ENCODE data around the gene MSMB.
"Not testable (repeated sequence)": the region's sequence is repeated elsewhere in the genome, so short reads cannot be mapped to it uniquely, and the experiment has no call there.

MSMB gene

GRCh38 chr10:46046261-46046660 is at the start of gene MSMB:
MSMB (minus strand) TSS chr10:46046269; CDS start chr10:46046237, 32 bp downstream.
- DNase-seq, result no peak

DNA sequence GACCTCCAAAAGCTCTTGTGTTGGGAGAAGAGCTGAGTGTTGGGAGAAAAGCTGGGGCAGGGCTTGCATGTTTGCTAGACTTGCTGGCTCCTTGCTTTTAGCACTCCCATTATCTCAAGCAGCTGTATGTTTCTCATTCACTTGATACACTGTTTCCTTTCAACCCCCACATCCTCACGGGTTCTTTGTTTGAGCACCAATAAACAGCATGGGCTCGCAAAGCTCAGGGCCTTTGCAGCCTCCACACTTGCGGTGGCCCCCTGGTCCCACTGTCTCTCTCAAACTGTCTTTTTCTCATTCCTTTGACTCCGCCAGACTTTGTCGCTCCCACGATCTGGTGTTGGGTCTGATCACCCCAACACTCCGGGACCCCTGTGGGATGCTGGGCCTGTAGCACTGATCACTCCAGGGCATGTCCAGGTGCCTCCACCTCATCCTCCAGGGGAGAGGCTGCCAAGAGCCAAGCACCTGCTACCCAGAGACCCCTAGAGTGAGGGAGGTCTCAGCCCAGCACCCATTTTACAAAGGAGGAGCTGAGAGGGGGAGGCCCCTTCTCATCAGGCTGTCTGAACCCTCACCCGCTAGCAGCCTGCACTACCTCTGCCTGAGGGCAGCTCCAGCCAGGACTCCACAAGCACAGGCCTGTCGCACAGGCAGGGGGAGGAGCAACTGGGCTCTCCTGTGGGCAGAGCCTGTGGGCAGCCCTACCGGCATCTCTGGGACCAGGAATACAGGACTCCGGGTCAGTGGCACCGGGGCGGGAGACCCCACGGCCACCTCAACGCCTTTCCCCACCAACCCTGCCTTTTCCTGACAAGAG is 49.1 kb upstream of the MSMB start:
- no peak for DNase-seq

DNA sequence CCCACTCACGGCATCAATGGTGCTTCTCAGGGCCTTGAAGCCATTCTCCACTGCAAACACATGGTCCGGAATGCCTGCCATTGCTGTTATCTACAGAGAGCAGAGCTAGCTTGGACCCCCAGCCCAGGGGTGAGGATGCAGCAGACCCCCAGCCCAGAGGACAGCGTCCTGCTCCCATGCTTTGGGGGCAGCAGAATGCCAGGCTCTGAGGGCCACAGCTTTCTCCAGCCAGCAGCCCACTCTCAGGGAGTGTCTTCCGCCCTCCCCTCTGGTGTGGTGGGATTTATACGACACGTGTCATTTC is 48.1 kb upstream of the MSMB start:
- DNase-seq, result no peak

DNA sequence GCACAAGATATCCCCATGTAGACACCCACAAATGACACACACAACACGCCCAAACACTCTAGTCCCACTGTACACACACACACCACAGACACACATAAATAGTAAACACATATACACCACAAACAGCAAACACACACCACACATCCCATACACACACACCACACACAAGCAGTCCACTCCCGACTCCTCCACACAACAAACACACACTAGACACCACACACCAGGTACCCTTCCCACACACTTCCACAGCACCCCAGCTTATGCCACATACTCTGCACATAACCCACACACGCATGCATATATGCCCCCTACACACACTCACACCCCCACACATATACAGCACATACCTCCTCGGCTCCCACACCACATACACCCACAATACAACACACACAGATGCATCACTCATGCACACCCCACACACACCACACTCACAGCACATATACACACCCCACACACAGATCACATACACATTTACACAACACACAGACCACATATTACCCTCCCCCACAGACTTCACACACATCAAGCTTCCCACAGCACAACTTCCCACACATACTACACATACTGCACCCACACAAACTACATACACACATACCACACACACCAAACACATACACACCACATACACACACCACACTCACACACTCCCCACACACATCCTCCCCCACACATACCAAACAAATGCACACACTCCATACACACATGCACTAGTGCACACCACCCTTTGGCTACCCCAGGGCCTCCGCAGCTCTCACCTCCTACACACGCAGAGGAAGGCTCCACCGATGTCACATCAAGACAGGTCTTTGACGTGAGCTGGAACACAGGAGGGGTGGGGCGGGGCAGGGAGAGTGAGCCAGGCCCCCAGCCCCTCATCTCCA is 47.5 kb upstream of the MSMB start:
- not testable (repeated sequence) for DNase-seq

DNA sequence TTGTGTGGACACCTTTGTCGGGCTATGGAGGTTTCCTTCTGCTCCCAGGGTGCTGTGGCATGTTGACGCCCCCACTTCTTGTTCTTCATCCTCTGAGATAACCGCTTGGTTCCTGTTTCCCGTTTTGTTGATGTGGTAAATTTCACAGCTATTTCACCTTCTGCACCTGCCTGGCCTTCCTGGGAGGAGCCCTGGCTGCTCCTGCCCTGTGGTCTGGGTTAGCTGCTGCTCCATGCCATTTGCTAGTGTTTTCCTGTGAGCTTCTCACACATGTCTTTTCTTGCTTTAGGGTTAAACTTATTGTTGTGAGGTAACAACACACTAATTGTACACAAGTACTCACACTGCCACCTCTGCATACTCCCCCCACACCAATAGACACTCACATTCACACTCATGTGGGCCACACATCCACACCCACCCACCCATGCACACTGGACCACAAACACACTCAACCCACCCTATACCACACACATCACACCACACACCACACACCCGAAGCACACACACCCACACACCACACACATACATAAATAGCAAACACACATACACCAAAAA is 46.5 kb upstream of the MSMB start:
- peak; percentile 63 for DNase-seq

DNA sequence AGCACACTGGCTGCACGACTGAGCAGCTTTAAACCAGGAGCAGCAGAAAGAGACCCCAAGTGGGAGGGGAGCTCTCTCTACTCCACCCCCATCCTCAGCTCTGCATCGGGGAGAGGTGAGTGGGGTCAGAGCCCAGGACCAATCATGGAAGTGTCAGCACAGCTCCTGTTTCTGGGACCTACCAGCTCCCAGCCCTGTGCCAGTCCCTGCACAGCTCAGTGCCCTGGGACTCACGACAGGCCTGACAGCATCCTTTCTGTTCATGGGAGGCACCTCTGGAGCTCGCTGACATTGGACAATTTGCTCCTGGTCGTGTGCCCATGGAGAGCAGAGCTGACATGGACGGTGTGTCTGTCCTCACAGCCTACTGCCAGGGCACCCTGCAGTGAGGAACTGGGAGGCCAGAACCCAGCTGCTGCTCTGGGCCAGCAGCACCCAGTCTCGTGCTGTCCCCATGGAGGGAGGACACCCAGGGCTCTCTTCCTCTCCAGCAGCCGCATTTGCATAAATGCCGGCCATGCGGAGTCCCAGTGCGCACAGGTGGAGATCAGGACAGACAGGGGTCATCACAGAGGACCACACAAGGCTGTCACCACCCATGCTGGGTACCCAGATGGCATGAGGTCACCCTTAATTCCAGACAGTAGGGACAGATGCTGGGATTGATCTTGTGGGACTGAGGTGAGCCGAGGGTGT is 45.9 kb upstream of the MSMB start:
- no peak for DNase-seq

- peak; percentile 27 for DNase-seq
These were observed 45.2 kb upstream of the MSMB start for GRCh38 chr10:46091080-46091827.

DNA sequence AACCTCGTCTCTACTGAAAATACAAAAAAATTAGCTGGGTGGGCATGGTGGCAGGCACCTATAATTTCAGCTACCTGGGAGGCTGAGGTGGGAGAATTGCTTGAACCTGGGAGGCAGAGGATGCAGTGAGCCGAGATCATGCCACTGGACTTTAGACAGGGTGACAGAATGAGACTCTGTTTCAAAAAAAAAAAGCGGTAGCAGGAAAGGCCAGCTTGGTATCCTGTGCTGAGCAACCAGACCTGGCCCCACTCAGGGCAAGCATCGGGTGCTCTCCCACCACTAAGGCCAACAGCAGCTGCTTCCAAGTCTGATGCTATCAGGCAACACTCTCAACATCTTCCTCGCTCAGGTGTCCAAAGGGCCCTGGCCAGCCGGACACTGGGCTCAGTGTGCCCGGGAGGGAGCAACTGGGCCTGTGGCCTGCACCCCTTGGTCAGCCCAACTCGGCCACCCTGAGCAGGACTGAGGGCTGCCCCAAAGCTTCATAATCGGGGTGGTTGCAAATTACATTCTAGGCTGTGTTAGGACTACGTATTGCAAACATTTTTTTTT is 44.3 kb upstream of the MSMB start:
- DNase-seq, result no peak

DNA sequence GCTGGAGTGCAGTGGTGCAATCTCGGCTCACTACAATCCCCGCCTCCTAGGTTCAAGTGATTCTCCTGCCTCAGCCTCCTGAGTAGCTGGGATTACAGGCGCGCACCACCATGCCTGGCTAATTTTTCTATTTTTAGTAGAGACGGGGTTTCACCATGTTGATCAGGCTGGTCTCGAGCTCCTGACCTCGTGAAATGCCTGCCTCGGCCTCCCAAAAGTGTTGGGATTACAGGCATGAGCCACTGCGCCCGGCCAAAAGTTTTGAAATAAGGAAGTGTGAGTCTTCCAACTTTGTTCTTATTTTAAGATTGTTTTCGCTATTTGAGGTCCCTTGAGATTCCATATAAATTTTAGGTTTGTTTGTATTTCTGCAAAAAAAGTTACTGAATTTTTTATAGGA is 41.3 kb upstream of the MSMB start:
- not testable (repeated sequence) for DNase-seq

- no peak for DNase-seq
These were observed 38.5 kb upstream of the MSMB start for GRCh38 chr10:46084321-46085165.

- peak; percentile 50 for DNase-seq
These were observed 34.8 kb upstream of the MSMB start for GRCh38 chr10:46080886-46081285.

DNA sequence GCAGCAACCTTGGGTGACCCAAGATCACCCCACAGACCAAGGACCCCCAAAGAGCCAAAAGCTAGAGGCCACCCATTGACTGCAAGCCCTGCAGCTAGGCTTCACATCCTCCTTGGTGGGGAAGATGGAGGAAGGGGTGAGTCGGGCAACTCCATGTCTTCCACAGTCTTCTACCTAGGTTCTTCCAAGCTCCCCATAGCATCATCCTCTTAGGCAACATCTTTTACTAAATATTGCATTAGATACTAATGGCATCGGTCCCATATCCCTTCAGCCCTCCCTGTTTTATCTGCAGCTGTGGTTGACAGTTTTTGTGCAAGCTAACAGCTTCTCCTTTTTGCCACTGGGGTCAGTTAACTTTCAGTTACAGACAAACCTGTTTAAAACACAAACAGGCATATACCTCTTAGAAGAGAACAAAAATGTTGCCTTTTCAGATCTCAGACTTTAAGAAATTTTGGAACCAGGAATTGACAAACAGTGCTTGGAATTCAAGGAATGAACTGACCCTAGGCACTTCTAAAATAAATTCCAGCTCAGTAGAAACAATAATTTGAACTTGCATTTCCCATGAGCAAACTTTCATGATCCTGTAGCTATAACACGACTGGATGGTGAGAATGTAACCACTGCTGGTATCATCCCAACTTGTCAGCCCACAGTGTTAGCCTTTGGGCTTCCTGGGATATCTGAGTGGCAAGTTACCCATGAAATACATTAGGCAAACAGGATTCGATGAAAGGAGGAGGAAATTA is 33.9 kb upstream of the MSMB start:
- peak; percentile 89 for DNase-seq

DNA sequence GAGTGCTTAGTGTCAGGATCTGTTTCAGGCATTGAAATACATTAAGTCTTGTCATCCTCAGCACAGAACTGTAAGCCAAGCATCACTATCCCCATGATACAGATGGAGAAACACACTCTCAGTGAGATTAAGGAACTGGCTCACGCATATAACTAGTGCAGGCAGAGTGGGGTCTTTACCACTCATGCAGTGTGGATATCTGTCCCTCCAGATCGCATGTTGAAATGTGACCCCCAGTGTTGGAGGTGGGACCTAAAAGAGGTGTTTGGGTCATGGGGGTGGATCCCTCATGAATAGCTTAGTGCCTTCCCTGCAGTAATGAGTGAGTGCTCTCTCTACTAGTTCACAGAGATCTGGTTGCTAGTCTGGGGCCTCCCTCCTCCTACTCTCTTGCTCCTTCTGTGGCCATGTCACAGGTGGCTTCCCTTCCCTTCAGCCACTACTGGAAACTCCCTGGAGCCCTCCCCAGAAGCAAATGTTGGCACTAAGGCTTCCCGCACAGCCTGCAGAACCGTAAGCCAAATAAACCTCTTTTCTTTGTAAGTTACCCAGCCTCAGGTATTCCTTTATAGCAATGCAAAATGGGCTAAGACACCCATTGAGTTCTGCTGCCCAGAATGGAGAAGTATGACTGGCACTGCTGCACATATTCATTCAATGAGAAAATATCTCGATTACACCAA is 31.8 kb upstream of the MSMB start:
- DNase-seq, result peak; percentile 52

GRCh38 chr10:46077141-46077554 is 31.1 kb upstream of the MSMB start:
- peak; percentile 80 for DNase-seq

DNA sequence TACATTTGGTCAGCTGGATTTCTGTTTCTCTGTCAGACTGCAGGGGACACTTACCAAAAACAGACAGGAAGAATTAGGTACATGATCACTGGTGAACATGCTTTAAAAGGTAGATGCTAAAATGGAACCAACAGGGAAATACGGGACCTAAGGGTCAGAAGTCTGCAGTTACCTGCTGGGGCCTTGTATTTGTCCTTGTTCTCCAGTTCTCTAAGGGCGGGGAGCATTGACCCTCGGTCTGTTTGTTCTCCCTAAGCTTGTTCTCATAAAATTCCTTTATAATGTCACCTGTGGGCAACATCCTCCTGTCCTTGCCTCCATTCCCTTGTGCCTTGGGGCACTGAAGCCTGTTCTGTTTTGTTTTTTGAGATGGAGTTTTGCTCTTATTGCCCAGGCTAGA is 29.8 kb upstream of the MSMB start:
- DNase-seq, result no peak

GRCh38 chr10:46074196-46074946 is 28.3 kb upstream of the MSMB start:
- peak; percentile 58 for DNase-seq

DNA sequence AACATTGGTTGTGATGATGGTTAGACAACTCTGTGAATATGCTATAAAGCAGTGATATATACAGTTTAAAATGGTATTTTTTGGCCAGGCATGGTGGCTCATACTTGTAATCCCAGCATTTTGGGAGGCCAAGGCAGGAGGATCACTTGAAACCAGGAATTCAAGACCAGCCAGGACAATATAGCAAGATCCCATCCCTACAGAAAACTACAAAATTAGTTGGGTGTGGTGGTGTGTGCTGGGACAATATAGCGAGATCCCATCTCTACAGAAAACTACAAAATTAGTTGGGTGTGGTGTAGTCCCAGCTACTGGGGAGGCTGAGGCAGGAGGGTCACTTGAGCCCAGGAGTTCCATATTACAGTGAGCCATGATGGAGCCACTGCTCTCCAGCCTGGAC is 27.5 kb upstream of the MSMB start:
- no peak for DNase-seq

DNA sequence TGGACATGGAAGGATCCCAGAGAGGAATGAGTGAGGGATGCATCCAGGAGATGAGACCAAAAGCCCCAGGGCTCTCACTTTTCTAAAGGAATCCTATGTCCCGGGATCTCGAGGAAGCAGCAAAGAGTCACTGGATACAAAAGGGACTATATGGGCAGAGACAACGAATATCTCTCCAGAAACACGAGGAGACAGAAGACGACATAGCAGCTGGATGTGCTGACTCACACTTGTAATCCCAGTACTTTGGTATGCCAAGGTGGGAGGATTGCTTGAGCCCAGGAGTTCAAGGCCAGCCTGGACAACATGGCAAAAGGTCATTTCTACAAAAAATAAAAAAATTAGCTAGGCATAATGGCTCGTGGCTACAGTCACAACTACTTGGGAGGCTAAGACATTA is 24.7 kb upstream of the MSMB start:
- no peak for DNase-seq

Data from hematopoietic multipotent progenitor cell treated with erythropoietin and hydrocortisone succinate and interleukin-3 and kit ligand, for 6 days (in vitro differentiated cells).